GM12872 (cell line): ENCODE measurements around the gene S1PR3.

ENCODE experiments used
- CTCF ChIP-seq: IDR thresholded peaks from 3 replicates; pipeline ENCODE4 v1.5.1; 2011; ENCODE audit warnings: low read depth, mild to moderate bottlenecking, low read length, moderate library complexity; ENCODE audit not compliant: insufficient read depth

S1PR3 gene

DNA sequence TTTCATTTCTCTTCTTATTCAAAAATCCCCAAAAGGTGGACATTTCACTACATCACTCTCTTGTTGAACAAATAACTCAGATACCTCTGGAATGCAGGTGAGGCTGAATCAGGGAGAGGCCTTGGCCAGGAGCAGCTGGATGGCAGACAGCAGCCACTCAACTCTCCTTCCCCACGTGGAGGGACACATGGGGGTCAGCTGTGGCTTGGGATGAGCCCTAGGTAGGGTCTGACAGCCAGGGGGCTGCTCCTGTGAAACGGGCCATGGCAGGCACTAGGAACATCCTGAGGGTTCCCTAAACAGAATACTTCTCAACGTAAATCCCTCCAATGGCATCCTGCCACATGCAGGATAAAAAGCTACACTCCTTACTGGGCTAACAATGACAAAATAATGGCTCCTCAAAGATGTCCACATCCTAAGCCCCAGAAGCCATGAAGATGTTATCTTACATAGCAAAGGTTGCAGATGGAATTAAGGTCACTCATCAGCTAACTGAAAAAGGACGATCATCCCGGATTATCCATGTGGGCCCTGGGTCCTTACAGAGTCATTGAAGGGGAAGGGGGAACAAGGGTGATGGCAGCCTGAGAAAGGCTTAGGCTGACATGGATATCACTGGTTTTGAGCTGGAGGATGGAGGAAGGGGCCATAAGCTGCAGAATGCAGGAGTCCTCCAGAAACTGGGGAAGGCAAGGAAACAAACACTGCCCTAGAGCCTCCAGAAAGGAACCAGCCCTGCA is 31.4 kb upstream of the S1PR3 start:
- no peak for TF ChIP-seq CTCF

- no peak for TF ChIP-seq CTCF
These were observed 30.6 kb upstream of the S1PR3 start for GRCh38 chr9:88960632-88961031.

- no peak for TF ChIP-seq CTCF
These were observed 25.8 kb upstream of the S1PR3 start for GRCh38 chr9:88965473-88965872.

- no peak for TF ChIP-seq CTCF
These were observed 24.2 kb upstream of the S1PR3 start for GRCh38 chr9:88966894-88967676.

DNA sequence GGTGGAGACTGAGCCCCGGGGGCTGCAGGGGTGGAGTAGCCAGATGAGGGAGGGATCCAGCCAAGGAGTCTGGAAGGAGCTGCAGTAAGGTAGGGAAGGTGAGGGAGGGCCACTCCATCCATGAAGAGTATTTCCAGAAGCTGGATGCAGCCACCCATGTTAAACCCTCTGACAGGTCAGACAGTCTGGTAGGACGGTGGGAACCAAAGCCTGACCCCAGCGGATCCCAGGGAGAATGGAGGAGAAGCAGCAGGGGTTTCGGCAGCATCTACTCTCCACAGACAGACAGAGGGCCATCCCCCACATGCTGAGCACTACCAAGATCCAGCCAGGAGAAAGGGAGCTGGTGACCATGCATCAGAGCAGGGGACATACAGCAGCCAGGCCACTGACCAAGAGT is 22.5 kb upstream of the S1PR3 start:
- TF ChIP-seq CTCF = no peak

DNA sequence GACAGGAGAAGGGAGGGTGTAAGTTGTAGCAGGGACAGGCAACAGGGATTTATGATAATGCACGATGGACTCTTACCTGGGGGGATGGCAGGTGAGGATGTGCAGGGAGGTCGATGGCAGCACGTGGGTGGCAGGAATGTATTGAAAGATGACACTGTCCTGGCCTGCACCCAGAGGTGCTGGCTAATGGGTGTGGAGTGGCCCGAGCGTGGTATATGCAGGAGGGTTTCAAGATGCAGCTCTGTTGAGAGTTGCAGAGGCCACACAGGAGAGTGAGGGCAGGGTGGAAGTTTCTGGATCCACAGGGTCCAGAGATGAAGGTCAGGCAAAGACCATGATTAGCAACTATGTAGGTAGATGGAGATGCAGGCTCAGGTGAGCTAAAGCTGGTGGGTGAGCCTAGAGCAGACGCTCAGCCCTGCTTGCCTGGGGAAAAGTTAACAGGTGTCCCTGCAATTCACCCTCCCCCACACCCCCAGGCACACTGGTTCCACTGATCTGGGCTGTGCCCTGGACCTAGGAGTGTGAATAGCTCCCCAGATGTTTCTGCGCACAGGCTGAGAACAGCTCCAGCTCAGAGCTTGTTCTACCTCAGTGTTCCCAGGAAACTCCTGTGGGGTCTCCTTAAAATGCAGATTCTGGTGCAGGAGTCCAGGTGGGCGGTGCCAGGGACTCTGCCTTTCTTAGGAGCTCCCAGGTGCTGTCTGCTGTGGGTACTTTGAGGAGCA is 21.5 kb upstream of the S1PR3 start:
- TF ChIP-seq CTCF = no peak

DNA sequence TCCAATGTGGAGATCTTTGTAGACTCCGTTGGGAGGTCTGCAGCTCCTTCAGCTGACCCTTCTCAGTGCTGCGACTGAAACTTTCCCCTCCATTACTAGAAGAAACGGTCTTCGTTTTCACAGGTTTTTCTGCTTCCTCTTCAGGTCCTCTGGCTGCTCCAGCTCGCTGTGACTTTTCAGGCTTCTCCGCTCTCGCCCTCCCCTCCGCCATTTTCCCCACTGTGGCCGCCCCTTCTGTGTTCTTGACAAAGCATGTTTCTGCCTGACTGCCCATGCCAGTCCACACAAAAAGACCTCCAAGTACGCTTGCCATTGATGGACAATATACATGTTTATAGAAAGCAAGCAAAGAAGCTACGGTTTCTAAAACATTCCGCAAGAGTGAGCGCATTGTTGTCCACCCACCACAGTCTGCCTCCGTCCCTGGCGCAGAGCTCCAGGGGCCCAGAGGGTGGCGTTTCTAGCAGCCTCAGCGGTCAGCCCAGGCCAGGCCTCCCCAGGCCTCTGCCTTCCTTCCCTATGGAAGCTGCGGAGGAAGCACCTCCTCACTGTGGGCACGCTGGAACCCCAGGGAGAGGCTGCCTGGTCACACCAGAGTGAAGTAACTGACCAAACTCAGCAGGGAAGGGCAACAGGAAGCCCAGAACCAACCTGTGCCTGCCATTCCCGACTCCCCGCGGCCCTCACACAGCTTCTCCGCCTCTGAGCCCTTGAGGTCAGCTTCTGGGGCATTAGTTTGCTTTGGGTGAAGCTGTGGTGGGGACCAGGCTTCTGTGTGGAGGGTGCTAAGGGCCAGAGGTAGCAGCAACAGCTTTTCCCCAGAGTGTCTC is 19.9 kb upstream of the S1PR3 start:
- no peak for TF ChIP-seq CTCF
